GM12878 (cell line): ENCODE results near the gene FKBP9. TPM values are rescaled to one million over a fixed set of nuclear protein-coding genes. Genes with fewer than 3 reads are reported as not detected.

Experiments used
- ATAC-seq: fragments of 200-7000 bp; cut with Tn5 transposase; 3 replicates; pipeline ENCODE4 v1.9.1; 2020; ENCODE audit warnings: mild to moderate bottlenecking, moderate library complexity
- Bru-seq: library from RNA; stranded (reverse); fragments of 400-500 nt; gene quantifications from one replicate; lab custom pipeline; 2021; lab: Mats Ljungman, UMichigan
- BruChase-seq, 2 experiments: library from RNA; stranded (reverse); fragments of 400-500 nt; gene quantifications; one replicate each; lab custom pipeline; 2021; lab: Mats Ljungman, UMichigan
- BruUV-seq: library from RNA; stranded (reverse); fragments of 400-500 nt; replicated peaks from 2 replicates; lab custom pipeline; 2021; lab: Mats Ljungman, UMichigan
- CTCF ChIA-PET: fragments of 300-600 bp; sonication (Branson Sonifier 250); formaldehyde crosslinking; extraction: SDS; loops from one replicate; lab custom pipeline; 2021; ENCODE audit warnings: inconsistent platforms; lab: Yijun Ruan, JAX
- POLR2A ChIA-PET: fragments of 350-600 bp; formaldehyde crosslinking; extraction: SDS; loops from one replicate; lab custom pipeline; 2021; ENCODE audit warnings: inconsistent platforms; lab: Charles Lee
- RAD21 ChIA-PET: fragments of 300-600 bp; sonication (Branson Sonifier 250); formaldehyde crosslinking; loops from one replicate; lab custom pipeline; 2023; ENCODE audit warnings: antibody characterized with exemption; ENCODE audit not compliant: unreplicated experiment; lab: Charles Lee
- SMC1A ChIA-PET: fragments of 300-600 bp; sonication (Branson Sonifier 250); formaldehyde crosslinking; loops from one replicate; lab custom pipeline; 2023; ENCODE audit not compliant: unreplicated experiment, uncharacterized antibody; lab: Charles Lee
- DNase-seq: peaks from one replicate; pipeline ENCODE4 v3.0.0-alpha.2; 2011; ENCODE audit warnings: low read depth, low spot score
- FAIRE-seq: peaks from 3 replicates; lab custom pipeline; 2011; peaks lifted over from hg19 to GRCh38; lab: Jason Lieb, UNC
- H2AFZ ChIP-seq: 2 replicates; pipeline ENCODE4 v1.6.0; 2011; ENCODE audit warnings: low read depth, low read length, control low read depth; ENCODE audit not compliant: control insufficient read depth
- H3K27ac ChIP-seq: 2 replicates; pipeline ENCODE4 v1.5.1; 2011; ENCODE audit warnings: control low read depth; ENCODE audit not compliant: control insufficient read depth, insufficient read depth
- H3K27me3 ChIP-seq, 2 experiments: replicated peaks in 1 of 2; 2 replicates each; pipeline versions ENCODE4 v1.6.0 to v1.6.1; 2011; ENCODE audit warnings: low read length in 1 of 2; ENCODE audit not compliant: control insufficient read depth in 2 of 2, insufficient read depth in 2 of 2
- H3K36me3 ChIP-seq, 2 experiments: 2 replicates each; pipeline ENCODE4 v1.5.1; 2011; ENCODE audit warnings: low read length in 1 of 2; ENCODE audit not compliant: control insufficient read depth in 2 of 2, insufficient read depth in 2 of 2
- H3K4me1 ChIP-seq: 2 replicates; pipeline ENCODE4 v1.6.1; 2011; ENCODE audit warnings: mild to moderate bottlenecking, low read length, moderate library complexity, mixed read lengths; ENCODE audit not compliant: control insufficient read depth, insufficient read depth
- H3K4me2 ChIP-seq: 2 replicates; pipeline ENCODE4 v1.6.0; 2011; ENCODE audit warnings: control low read depth; ENCODE audit not compliant: control insufficient read depth, insufficient read depth
- H3K4me3 ChIP-seq: fragments of 200-600 bp; sonication (generic); 2 replicates; pipeline ENCODE4 v1.5.1; 2016
- H3K79me2 ChIP-seq: 2 replicates; pipeline ENCODE4 v1.6.0; 2011; ENCODE audit warnings: low read length; ENCODE audit not compliant: control insufficient read depth, insufficient read depth
- H3K9ac ChIP-seq: 2 replicates; pipeline ENCODE4 v1.8.0; 2011; ENCODE audit warnings: low read length, control low read depth, mixed read lengths; ENCODE audit not compliant: control insufficient read depth, insufficient read depth
- H3K9me3 ChIP-seq: replicated peaks from 3 replicates; pipeline ENCODE4 v1.5.1; 2011; ENCODE audit warnings: mild to moderate bottlenecking, low read length; ENCODE audit not compliant: control insufficient read depth, insufficient read depth
- H4K20me1 ChIP-seq: 2 replicates; pipeline ENCODE4 v1.6.0; 2011; ENCODE audit not compliant: control insufficient read depth, insufficient read depth
- ATF7 ChIP-seq: fragments of 450-650 bp; IDR thresholded peaks from 2 replicates; pipeline ENCODE4 v1.6.1; 2016; ENCODE audit warnings: low read depth, mild to moderate bottlenecking
- CEBPZ ChIP-seq: fragments of 150-350 bp; IDR thresholded peaks from 2 replicates; pipeline ENCODE4 v1.6.1; 2016; ENCODE audit warnings: low read depth, low read length
- FOS ChIP-seq: IDR thresholded peaks from 3 replicates; pipeline ENCODE4 v1.6.1; 2011; ENCODE audit warnings: borderline replicate concordance; ENCODE audit not compliant: insufficient read length; ENCODE audit errors: extremely low read depth
- HDAC2 ChIP-seq: fragments of 200-600 bp; sonication (generic); IDR thresholded peaks from 2 replicates; pipeline ENCODE4 v1.6.1; 2017
- HDAC6 ChIP-seq: fragments of 200-600 bp; sonication (generic); IDR thresholded peaks from one replicate; pipeline ENCODE4 v1.8.0; 2017; ENCODE audit warnings: antibody characterized with exemption; ENCODE audit not compliant: unreplicated experiment
- NKRF ChIP-seq: fragments of 450-650 bp; conservative IDR thresholded peaks from 2 replicates; pipeline ENCODE4 v1.6.1; 2017; ENCODE audit warnings: mild to moderate bottlenecking, moderate library complexity
- PML ChIP-seq: IDR thresholded peaks from 2 replicates; pipeline ENCODE4 v1.6.1; 2012; ENCODE audit warnings: low read length, inconsistent platforms
- POLR2A ChIP-seq: IDR thresholded peaks from 2 replicates; pipeline ENCODE4 v1.6.1; 2011; ENCODE audit warnings: low read depth, mild to moderate bottlenecking, low read length
- RB1 ChIP-seq: fragments of 450-650 bp; formaldehyde crosslinking; IDR thresholded peaks from 2 replicates; pipeline ENCODE4 v1.6.1; 2017; ENCODE audit warnings: mild to moderate bottlenecking, borderline replicate concordance
- SP1 ChIP-seq: IDR thresholded peaks from one replicate; pipeline ENCODE4 v1.6.1; 2011; ENCODE audit warnings: low read depth, low read length
- YY1 ChIP-seq: IDR thresholded peaks from 2 replicates; pipeline ENCODE4 v1.6.1; 2011; ENCODE audit warnings: low read depth, mild to moderate bottlenecking, low read length
- WGBS: methylation state at CpG from one replicate; pipeline ENCODE4 v1.1.6; 2016; ENCODE audit warnings: low lambda C conversion rate; ENCODE audit not compliant: insufficient replicate concordance, insufficient coverage; ENCODE audit errors: missing lambda C conversion rate; 5-methylcytosine and 5-hydroxymethylcytosine counted together
- in situ Hi-C: fragments of 300-500 bp; cut with MboI; formaldehyde crosslinking; loops from 9 replicates; pipeline ENCODE4 v1.14.3; 2018; ENCODE audit warnings: mixed read lengths
- intact Hi-C: fragments of 100-400 bp; cut with micrococcal nuclease; formaldehyde crosslinking; loops from one replicate; pipeline ENCODE4 v1.14.2; 2022; ENCODE audit not compliant: unreplicated experiment
- long read RNA-seq, 2 experiments: library from polyadenylated mRNA; unstranded; transcript quantifications; one replicate each; pipeline ENCODE4 v2.0.0, GENCODE V29; 2019 to 2020
- polyA minus RNA-seq, 3 experiments: library from RNA; depleted of rRNA, polyadenylated mRNA; stranded (reverse); fragments of >200 nt; gene quantifications; 2 replicates each; pipeline ENCODE4 v1.2.3, GENCODE V29; 2011
- polyA plus RNA-seq, 11 experiments: library from polyadenylated mRNA; depleted of rRNA in 4 of 11; unstranded in 6 of 11; stranded (reverse) in 5 of 11; fragments of >200 nt; fragmentation: Nextera tagmentation in 4 of 11; fragmentation: Illumina TruSeq in 1 of 11; extraction: Ambion mirVana in 4 of 11; extraction: Trizol in 1 of 11; gene quantifications; 1 replicate in 1 of 11; 2 replicates in 10 of 11; pipeline versions ENCODE4 v1.2.1 to v1.2.3, GENCODE V29; 2011 to 2016; ENCODE audit warnings: inconsistent platforms in 2 of 11, missing spikeins in 2 of 11, low read depth in 1 of 11
- total RNA-seq, 4 experiments: library from RNA; depleted of rRNA in 3 of 4; stranded (reverse); fragments of >200 nt in 3 of 4; fragmentation: Illumina TruSeq in 1 of 4; extraction: Trizol in 1 of 4; gene quantifications; 2 replicates each; pipeline versions ENCODE4 v1.2.1 to v1.2.3, GENCODE V29; 2013 to 2021

FKBP9 gene
- total RNA-seq (2013; cell fraction: nucleolus; rRNA removed), result 0.52 TPM in 1 of 2 replicates, not detected in the other
- total RNA-seq (2014; rRNA removed) (3.8 and 5.1 TPM in 2 replicates), total RNA-seq (2014; rRNA removed; fragmentation: Illumina TruSeq; extraction: Trizol) (3.1 and 3.5 TPM in 2 replicates), total RNA-seq (2021) (5.6 and 6.6 TPM in 2 replicates), polyA plus RNA-seq (2011; rRNA removed) (0.04 TPM in 2 replicates), polyA plus RNA-seq (2014; fragmentation: Illumina TruSeq; extraction: Trizol) (2.5 and 3.1 TPM in 2 replicates), polyA plus RNA-seq (2014; fragmentation: Nextera tagmentation; extraction: Ambion mirVana) (1 to 10 TPM; 1.0 to 1.3 TPM), polyA plus RNA-seq (2014; rRNA removed) (2.4 and 3.7 TPM in 2 replicates), polyA plus RNA-seq (2016; fragmentation: Nextera tagmentation; extraction: Ambion mirVana) (1 to 10 TPM; 1.6 to 2.2 TPM), polyA minus RNA-seq (2011; rRNA and poly(A)+ RNA removed) (0.52 TPM in 1 of 2 replicates, not detected in the other), Bru-seq, nascent RNA (percentile 17 among the genes with signal in this experiment), BruChase-seq, experiment 1, labeled RNA remaining after a 6-hour chase (percentile 17 among the genes with signal in this experiment), BruChase-seq, experiment 2, labeled RNA remaining after a 2-hour chase (percentile 18 among the genes with signal in this experiment)
- 1.7 TPM for polyA plus RNA-seq (2011; ENCODE audit: low read depth)
- polyA plus RNA-seq (2011; cell fraction: cytosol; rRNA removed), result 0.13 TPM in 1 of 2 replicates, not detected in the other
- 0.12 and 0.15 TPM in 2 replicates for polyA plus RNA-seq (2011; cell fraction: nucleus; rRNA removed)
- polyA plus RNA-seq (2012), result 3.5 and 3.8 TPM in 2 replicates
- 2.5 and 9.8 TPM in 2 replicates for polyA minus RNA-seq (2011; cell fraction: cytosol; rRNA and poly(A)+ RNA removed)
- polyA minus RNA-seq (2011; cell fraction: nucleus; rRNA and poly(A)+ RNA removed), result 0.96 TPM in 1 of 2 replicates, not detected in the other
- long read RNA-seq, experiment 1, result 0 reads
- long read RNA-seq, experiment 2, result 0 reads

- RAD21 ChIA-PET, result no interaction called here
- H3K4me1 ChIP-seq, result no peaks in the 10 kb centered on the region
- intact Hi-C loops (loop anchor here (5.0 kb wide), 1 partner anchor 150 kb away; the partner anchor contains the start of gene RP9), in situ Hi-C loops (no loop called here)
- H4K20me1 ChIP-seq, result no peaks in the 10 kb centered on the region
- DNase-seq (no peak), ATAC-seq (peak; percentile 40; the same call in 1 of the 3 replicates), FAIRE-seq (no peak)
- no peaks in the 10 kb centered on the region for H3K9me3 ChIP-seq
- peak within 1 kb of the TSS; percentile 86 for H3K4me2 ChIP-seq
- 4% methylated on average over 79 of the region's 91 CpGs for WGBS
- no TSS peak for BruUV-seq
- peak within 1 kb of the TSS; percentile 68 for H3K4me3 ChIP-seq
- SMC1A ChIA-PET, result no interaction called here
- H3K27me3 ChIP-seq, result peaks cover 0 to 5% of the 10 kb centered on the region in 2 experiments; a peak in 2 of 4 replicates
- peak within 1 kb of the TSS; percentile 29 for H2AFZ ChIP-seq
- H3K9ac ChIP-seq, result peak within 1 kb of the TSS; percentile 52; the same call in 1 of the 2 replicates
- CTCF ChIA-PET, result no interaction called here
- peak; percentile 46 for TF ChIP-seq POLR2A
- no peak for TF ChIP-seq RB1
- TF ChIP-seq ATF7, result no peak
- peak; percentile 87 for TF ChIP-seq HDAC6
- TF ChIP-seq CEBPZ, result no peak
- no peak for TF ChIP-seq SP1
- peak; percentile 5; the same call in 1 of the 2 replicates for TF ChIP-seq YY1
- TF ChIP-seq NKRF, result no peak
- no peak for TF ChIP-seq FOS
- TF ChIP-seq PML, result no peak
- TF ChIP-seq HDAC2, result no peak
- no peaks in the 10 kb centered on the region for H3K79me2 ChIP-seq
- no peaks in the 10 kb centered on the region for H3K36me3 ChIP-seq
- POLR2A ChIA-PET, result no interaction called here
- no peak within 1 kb of the TSS for H3K27ac ChIP-seq
Observed at GRCh38 chr7:32957326-32958045, at the start of gene FKBP9. TSS of gene FKBP9 (plus strand) at chr7:32957440. CDS start at chr7:32957574, 134 bp downstream.
